ENCODE measurements around the gene TLX1. TPM values are rescaled to one million over a fixed set of nuclear protein-coding genes. Genes with fewer than 3 reads are reported as not detected.

The TLX1 gene
- total and polyA plus RNA-seq, 4 donors, result 0.06 to 0.79 (median 0.31) TPM

DNA sequence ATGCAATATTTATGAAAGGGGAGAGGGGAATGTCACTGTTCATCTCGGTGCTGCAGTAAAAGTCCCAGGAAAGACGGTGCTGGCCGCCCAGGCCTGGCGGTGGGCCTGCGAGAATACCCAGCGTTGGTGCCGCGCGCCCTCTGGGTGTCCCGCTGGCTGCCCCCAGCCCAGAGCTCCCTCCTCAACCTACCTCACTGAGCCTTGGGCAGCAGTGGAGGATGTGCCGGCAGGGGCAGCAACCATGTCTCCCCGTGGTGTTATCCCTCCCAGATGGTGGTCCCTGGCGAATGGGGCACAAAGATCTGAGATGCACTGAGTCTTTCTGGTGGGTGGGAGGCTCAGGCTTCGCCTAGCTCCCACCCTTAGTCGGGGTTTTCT, 9.5 kb upstream of the TLX1 start:
- no peak for DNase-seq (ENCODE audit: low spot score)

More for the DNA sequence above, 9.5 kb upstream of the TLX1 start:
- H3K9ac ChIP-seq (ENCODE audit: low read depth in 1 of 2, low read length in 2 of 2), result peak overlapping the region in 1 of 2 donors; percentile 62
- H3K4me1 ChIP-seq (ENCODE audit: control insufficient read depth in 4 of 4, insufficient read depth in 4 of 4, low read length in 3 of 4), result peaks cover 7 to 17% (median 9%) of the 10 kb centered on the region in 4 donors
- no peak for TF ChIP-seq HNF4G (IDR thresholded peaks at IDR 0.05)
- TF ChIP-seq RXRA (IDR thresholded peaks at IDR 0.05), result no peak
- no peak for TF ChIP-seq FOXA1 (IDR thresholded peaks at IDR 0.05)
- TF ChIP-seq, protein P1, sequence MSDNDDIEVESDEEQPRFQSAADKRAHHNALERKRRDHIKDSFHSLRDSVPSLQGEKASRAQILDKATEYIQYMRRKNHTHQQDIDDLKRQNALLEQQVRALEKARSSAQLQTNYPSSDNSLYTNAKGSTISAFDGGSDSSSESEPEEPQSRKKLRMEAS (IDR thresholded peaks at IDR 0.05), result no peak
- TF ChIP-seq REST (IDR thresholded peaks at IDR 0.05), result no peak
- TF ChIP-seq RAD21 (IDR thresholded peaks at IDR 0.05), result no peak
- no peak for TF ChIP-seq GABPA (IDR thresholded peaks at IDR 0.05 in 1 of 2, conservative IDR thresholded peaks at IDR 0.05 in 1 of 2)
- TF ChIP-seq HNF4A (conservative IDR thresholded peaks at IDR 0.05), result no peak
- TF ChIP-seq, protein P2, sequence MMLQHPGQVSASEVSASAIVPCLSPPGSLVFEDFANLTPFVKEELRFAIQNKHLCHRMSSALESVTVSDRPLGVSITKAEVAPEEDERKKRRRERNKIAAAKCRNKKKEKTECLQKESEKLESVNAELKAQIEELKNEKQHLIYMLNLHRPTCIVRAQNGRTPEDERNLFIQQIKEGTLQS (IDR thresholded peaks at IDR 0.05), result no peak
- TF ChIP-seq SP1 (IDR thresholded peaks at IDR 0.05), result no peak
- no peak for TF ChIP-seq YY1 (IDR thresholded peaks at IDR 0.05)
- no peak for TF ChIP-seq EGR1 (IDR thresholded peaks at IDR 0.05; ENCODE audit: low read depth in 2 of 2)
- TF ChIP-seq, protein P3, sequence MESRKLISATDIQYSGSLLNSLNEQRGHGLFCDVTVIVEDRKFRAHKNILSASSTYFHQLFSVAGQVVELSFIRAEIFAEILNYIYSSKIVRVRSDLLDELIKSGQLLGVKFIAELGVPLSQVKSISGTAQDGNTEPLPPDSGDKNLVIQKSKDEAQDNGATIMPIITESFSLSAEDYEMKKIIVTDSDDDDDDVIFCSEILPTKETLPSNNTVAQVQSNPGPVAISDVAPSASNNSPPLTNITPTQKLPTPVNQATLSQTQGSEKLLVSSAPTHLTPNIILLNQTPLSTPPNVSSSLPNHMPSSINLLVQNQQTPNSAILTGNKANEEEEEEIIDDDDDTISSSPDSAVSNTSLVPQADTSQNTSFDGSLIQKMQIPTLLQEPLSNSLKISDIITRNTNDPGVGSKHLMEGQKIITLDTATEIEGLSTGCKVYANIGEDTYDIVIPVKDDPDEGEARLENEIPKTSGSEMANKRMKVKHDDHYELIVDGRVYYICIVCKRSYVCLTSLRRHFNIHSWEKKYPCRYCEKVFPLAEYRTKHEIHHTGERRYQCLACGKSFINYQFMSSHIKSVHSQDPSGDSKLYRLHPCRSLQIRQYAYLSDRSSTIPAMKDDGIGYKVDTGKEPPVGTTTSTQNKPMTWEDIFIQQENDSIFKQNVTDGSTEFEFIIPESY (IDR thresholded peaks at IDR 0.05), result no peak
- TF ChIP-seq TAF1 (conservative IDR thresholded peaks at IDR 0.05), result no peak
- no peak for TF ChIP-seq JUND (IDR thresholded peaks at IDR 0.05)
- no peak for TF ChIP-seq CTCF (IDR thresholded peaks at IDR 0.05; ENCODE audit: low read depth, low read length, missing input control)
- no peak for TF ChIP-seq NR2F2 (IDR thresholded peaks at IDR 0.05)
- TF ChIP-seq FOXA2 (IDR thresholded peaks at IDR 0.05), result no peak
- H3K27me3 ChIP-seq (ENCODE audit: control insufficient read depth in 4 of 4, insufficient read depth in 4 of 4, low read length in 3 of 4), result peaks cover 0 to 3% (median 0%) of the 10 kb centered on the region in 4 donors
- no peak overlapping the region for H3K27ac ChIP-seq (ENCODE audit: low read depth in 1 of 2, low read length in 2 of 2)
- H3K36me3 ChIP-seq (ENCODE audit: control insufficient read depth in 4 of 4, insufficient read depth in 3 of 4, low read depth in 1 of 4, low read length in 3 of 4), result no peaks in the 10 kb centered on the region
- WGBS, result 24% methylated on average over 15 of the region's 15 CpGs
- no peaks in the 10 kb centered on the region for H3K9me3 ChIP-seq (ENCODE audit: control insufficient read depth in 4 of 4, low read length in 3 of 4)
- peak overlapping the region; percentile 61 to 86 (median 80) for H3K4me3 ChIP-seq (ENCODE audit: low read depth in 1 of 3, low read length in 3 of 3)
